Mucosa of gallbladder (tissue), 1 donor: ENCODE results near the gene PDE1A. TPM values are rescaled to one million over a fixed set of nuclear protein-coding genes. Genes with fewer than 3 reads are reported as not detected.
"Not testable (repeated sequence)": the region's sequence is repeated elsewhere in the genome, so short reads cannot be mapped to it uniquely, and the experiment has no call there.

Experiments
- DNase-seq: peaks from one replicate; pipeline ENCODE4 v3.0.0-alpha.2; 2020; ENCODE audit warnings: low spot score
- total RNA-seq: library from RNA; stranded (reverse); gene quantifications from one replicate; pipeline ENCODE4 v1.2.1, GENCODE V29; 2021
- donor health status: DM: no; HTN: no; CAD: no.

PDE1A gene
- total RNA-seq, 1 donor from 2014 or later = 27.8 TPM

- DNase-seq = no peak
Measured at GRCh38 chr2:182406221-182406620, 20.6 kb downstream of the PDE1A start.

- no peak for DNase-seq
Measured at GRCh38 chr2:182404975-182405561, 21.8 kb downstream of the PDE1A start.

GRCh38 chr2:182404092-182404491, 22.7 kb downstream of the PDE1A start:
- no peak for DNase-seq

- DNase-seq = no peak
Measured at GRCh38 chr2:182393270-182393760, 33.5 kb downstream of the PDE1A start.

- no peak for DNase-seq
Measured at GRCh38 chr2:182391443-182391842, 35.4 kb downstream of the PDE1A start.

- DNase-seq = not testable (repeated sequence)
Measured at GRCh38 chr2:182386267-182386880, 40.5 kb downstream of the PDE1A start.

GRCh38 chr2:182384860-182385259, 42.0 kb downstream of the PDE1A start:
- DNase-seq = no peak

GRCh38 chr2:182381225-182381624, 45.6 kb downstream of the PDE1A start:
- no peak for DNase-seq

GRCh38 chr2:182379241-182379640, 47.6 kb downstream of the PDE1A start:
- DNase-seq = no peak

GRCh38 chr2:182378759-182379158, 48.1 kb downstream of the PDE1A start:
- no peak for DNase-seq

GRCh38 chr2:182377467-182377866, 49.4 kb downstream of the PDE1A start:
- no peak for DNase-seq

GRCh38 chr2:182375862-182376261, 51.0 kb downstream of the PDE1A start:
- DNase-seq = no peak

- peak; percentile 55 for DNase-seq
Measured at GRCh38 chr2:182372661-182373060, 54.2 kb downstream of the PDE1A start.

- no peak for DNase-seq
Measured at GRCh38 chr2:182368996-182369395, 57.8 kb downstream of the PDE1A start.

GRCh38 chr2:182368446-182368845, 58.4 kb downstream of the PDE1A start:
- DNase-seq = no peak

GRCh38 chr2:182367401-182367800, 59.4 kb downstream of the PDE1A start:
- DNase-seq = no peak

- DNase-seq = no peak
Measured at GRCh38 chr2:182366628-182367027, 60.2 kb downstream of the PDE1A start.

- no peak for DNase-seq
Measured at GRCh38 chr2:182365855-182366254, 61.0 kb downstream of the PDE1A start.

GRCh38 chr2:182361477-182361876, 65.4 kb downstream of the PDE1A start:
- no peak for DNase-seq

GRCh38 chr2:182360663-182361260, 66.1 kb downstream of the PDE1A start:
- no peak for DNase-seq

- DNase-seq = peak; percentile 56
Measured at GRCh38 chr2:182359990-182360662, 66.7 kb downstream of the PDE1A start.
